Body of pancreas (tissue), 4 donors: ENCODE measurements around the gene CYSRT1. TPM values are rescaled to one million over a fixed set of nuclear protein-coding genes. Genes with fewer than 3 reads are reported as not detected.
A peak's percentile ranks its signal among the peaks of the same experiment; 100 is the strongest.

Experiments
- ATAC-seq: fragments of 150-250 bp; one replicate; pipeline ENCODE4 v1.9.1; 2016
- DNase-seq, 4 donors: peaks; one replicate each; pipeline ENCODE4 v3.0.0-alpha.2; 2019
- H3K27ac ChIP-seq, 4 donors: fragments of 200-600 bp; sonication (generic); 1 replicate in 3 of 4; 2 replicates in 1 of 4; pipeline versions ENCODE4 v1.5.1 to v1.6.1; 2016 to 2019; ENCODE audit warnings: mild to moderate bottlenecking in 1 of 4, mixed read lengths in 1 of 4, moderate library complexity in 1 of 4
- H3K27me3 ChIP-seq, 2 donors: fragments of 200-600 bp; sonication (generic); one replicate each; pipeline ENCODE4 v1.6.0; 2016; ENCODE audit warnings: mild to moderate bottlenecking in 1 of 2
- H3K36me3 ChIP-seq, 2 donors: fragments of 200-600 bp; sonication (generic); replicated peaks in 1 of 2; 2 replicates each; pipeline ENCODE4 v1.5.1; 2016; ENCODE audit warnings: low read depth in 2 of 2; ENCODE audit not compliant: insufficient read depth in 1 of 2
- H3K4me1 ChIP-seq: fragments of 200-600 bp; sonication (generic); one replicate; pipeline ENCODE4 v1.6.0; 2016
- H3K4me3 ChIP-seq, 2 donors: fragments of 200-600 bp; sonication (generic); 1 replicate in 1 of 2; 2 replicates in 1 of 2; pipeline ENCODE4 v1.5.1; 2016 to 2019
- H3K9me3 ChIP-seq, 3 donors: fragments of 200-600 bp; sonication (generic); 1 replicate in 2 of 3; 2 replicates in 1 of 3; pipeline ENCODE4 v1.5.1; 2016
- POLR2A ChIP-seq, 3 donors: fragments of 450-650 bp; IDR thresholded peaks; one replicate each; pipeline ENCODE4 v1.6.1; 2016; ENCODE audit warnings: antibody characterized with exemption in 3 of 3, mild to moderate bottlenecking in 2 of 3
- WGBS, 2 donors: methylation state at CpG; one replicate each; pipeline ENCODE4 v1.1.5; 2017; 5-methylcytosine and 5-hydroxymethylcytosine counted together
- intact Hi-C: fragments of 100-400 bp; cut with DNase I; formaldehyde crosslinking; loops from one replicate; pipeline ENCODE4 v1.15.1; 2023
- total RNA-seq, 2 donors: library from RNA; depleted of rRNA; stranded (reverse); fragments of >200 nt; gene quantifications; one replicate each; pipeline ENCODE4 v1.1.0, GENCODE V29; 2016
- TF ChIP-seq, protein P1 (sequence below), 7 experiments: fragments of 450-650 bp in 4 of 7; fragments of 200-600 bp in 3 of 7; sonication (generic) in 3 of 7; IDR thresholded peaks; one replicate each; pipeline ENCODE4 v1.5.1; 2016 to 2019; ENCODE audit warnings: antibody characterized with exemption in 7 of 7

Gene CYSRT1
- total RNA-seq, 2 donors from 2014 or later, result not detected

DNA sequence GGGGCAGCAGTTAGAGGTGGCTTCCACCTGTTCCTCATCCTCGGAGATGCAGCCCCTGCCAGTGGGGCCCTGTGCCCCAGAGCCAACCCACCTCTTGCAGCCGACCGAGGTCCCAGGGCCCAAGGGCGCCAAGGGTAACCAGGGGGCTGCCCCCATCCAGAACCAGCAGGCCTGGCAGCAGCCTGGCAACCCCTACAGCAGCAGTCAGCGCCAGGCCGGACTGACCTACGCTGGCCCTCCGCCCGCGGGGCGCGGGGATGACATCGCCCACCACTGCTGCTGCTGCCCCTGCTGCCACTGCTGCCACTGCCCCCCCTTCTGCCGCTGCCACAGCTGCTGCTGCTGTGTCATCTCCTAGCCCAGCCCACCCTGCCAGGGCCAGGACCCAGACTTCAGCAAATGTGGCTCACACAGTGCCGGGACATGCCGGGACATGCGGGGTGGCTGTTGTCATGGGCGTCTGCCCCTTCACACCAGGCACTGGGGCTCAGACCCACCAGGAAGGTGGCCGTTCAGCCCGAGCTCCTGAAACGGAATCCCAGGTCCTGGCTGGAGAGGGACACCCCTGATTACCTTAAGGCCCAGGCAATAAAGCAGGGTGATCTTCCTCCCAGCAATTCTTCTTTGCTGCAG lies 841 bp downstream of the CYSRT1 start:
- no peak for ATAC-seq
- DNase-seq, result no peak
- Histone ChIP-seq H3K4me1 (peaks cover 44% of the 10 kb centered on the region), H3K27ac (peak overlapping the region in 2 of 4 donors; percentile 76 to 77), H3K27me3 (peaks cover 0 to 9% of the 10 kb centered on the region in 2 donors), H3K36me3 (no peaks in the 10 kb centered on the region), H3K4me3 (no peak overlapping the region), H3K9me3 (no peaks in the 10 kb centered on the region)
- intact Hi-C loops, result no loop called here
- TF ChIP-seq, protein P1, sequence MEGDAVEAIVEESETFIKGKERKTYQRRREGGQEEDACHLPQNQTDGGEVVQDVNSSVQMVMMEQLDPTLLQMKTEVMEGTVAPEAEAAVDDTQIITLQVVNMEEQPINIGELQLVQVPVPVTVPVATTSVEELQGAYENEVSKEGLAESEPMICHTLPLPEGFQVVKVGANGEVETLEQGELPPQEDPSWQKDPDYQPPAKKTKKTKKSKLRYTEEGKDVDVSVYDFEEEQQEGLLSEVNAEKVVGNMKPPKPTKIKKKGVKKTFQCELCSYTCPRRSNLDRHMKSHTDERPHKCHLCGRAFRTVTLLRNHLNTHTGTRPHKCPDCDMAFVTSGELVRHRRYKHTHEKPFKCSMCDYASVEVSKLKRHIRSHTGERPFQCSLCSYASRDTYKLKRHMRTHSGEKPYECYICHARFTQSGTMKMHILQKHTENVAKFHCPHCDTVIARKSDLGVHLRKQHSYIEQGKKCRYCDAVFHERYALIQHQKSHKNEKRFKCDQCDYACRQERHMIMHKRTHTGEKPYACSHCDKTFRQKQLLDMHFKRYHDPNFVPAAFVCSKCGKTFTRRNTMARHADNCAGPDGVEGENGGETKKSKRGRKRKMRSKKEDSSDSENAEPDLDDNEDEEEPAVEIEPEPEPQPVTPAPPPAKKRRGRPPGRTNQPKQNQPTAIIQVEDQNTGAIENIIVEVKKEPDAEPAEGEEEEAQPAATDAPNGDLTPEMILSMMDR (IDR thresholded peaks at IDR 0.05), result no peak
- no peak for TF ChIP-seq POLR2A (IDR thresholded peaks at IDR 0.05)
- WGBS, 2 donors, result 76% methylated on average over 14 of the region's 21 CpGs; no CpG with 5 or more reads in 1 of the 2 donors

DNA sequence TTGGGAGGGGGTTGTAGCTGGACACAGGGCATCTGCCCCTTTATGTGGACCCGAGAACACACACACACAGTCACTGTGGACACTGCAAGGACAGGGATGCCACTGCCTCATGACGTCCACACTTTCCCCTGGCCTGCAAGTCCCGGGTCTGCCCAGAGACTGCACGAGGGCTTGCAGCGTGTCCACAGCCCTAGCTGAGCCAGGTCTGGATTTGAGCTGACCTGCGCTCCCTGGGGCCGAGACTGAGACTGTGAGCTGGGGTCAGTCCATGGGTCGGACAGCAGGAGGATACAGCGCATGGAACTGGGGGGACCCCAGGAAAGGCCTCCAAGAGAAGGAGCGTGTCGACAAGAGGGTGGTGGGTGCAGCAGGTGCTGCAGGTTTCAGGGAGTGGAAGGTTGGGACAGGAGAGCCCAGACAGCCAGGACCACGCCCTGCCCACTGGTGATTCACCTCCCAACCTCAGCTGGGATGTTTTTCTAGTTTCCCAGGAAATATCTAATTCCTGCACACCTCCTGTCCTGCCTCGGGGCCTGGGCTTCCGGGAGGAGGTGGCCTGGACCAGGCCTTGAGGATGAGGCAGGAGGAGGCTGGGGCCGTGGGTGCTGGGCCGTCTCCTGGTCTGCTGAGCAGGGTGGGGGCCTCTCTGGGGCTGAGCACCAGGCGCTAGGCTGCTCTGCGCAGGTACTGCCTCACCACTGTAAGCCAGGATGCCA lies 1.5 kb downstream of the CYSRT1 start:
- Histone ChIP-seq H3K27me3 (peaks cover 0 to 12% of the 10 kb centered on the region in 2 donors), H3K9me3 (no peaks in the 10 kb centered on the region), H3K27ac (peak overlapping the region; percentile 58 to 85 (median 76)), H3K4me3 (no peak overlapping the region), H3K4me1 (peaks cover 42% of the 10 kb centered on the region), H3K36me3 (no peaks in the 10 kb centered on the region)
- intact Hi-C loops, result no loop called here
- DNase-seq (no peak), ATAC-seq (no peak)
- no peak for TF ChIP-seq POLR2A (IDR thresholded peaks at IDR 0.05)
- TF ChIP-seq, protein P1 (IDR thresholded peaks at IDR 0.05), result no peak
- WGBS, 2 donors, result 59 to 65% methylated on average over 13 to 18 of the region's 18 CpGs

DNA sequence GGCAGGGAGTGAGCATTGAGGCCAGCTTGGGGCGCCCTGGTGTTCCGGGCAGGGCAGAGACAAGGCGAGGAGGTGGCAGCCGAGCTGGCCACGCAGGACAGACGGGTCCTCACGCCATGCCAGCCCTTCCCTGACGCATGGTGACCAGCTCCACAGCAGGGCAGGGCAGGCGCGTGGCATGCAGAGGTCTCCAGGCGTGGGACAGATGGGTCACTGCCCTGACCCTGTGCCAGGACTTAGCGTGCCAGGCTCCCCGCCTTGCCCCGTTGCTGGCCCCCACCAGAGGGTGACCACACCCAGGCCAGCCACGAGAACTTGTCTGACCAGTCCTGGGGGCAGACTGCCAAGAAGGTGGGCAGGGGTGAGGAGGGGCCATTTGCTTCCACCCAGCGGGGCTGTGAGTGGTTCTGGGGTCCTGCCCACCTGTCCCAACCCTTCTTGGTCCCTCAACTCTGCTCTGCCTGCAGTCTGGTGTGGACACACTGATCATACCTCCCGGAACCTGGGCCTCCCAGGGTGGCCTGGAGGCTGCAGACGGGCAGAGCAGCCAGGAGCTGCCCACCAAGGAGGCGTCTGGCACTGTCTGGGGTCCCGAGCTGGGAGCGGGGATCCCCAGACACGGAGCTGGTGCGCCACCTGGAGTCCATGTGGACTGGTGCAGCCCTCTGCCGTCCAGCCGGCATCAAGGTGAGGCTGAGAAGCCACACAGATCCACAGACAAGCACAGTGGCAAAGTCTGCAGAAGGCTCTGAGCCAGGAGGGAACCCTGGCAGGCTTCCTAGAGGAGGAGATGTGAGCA lies 2.3 kb downstream of the CYSRT1 start, which contains the start of gene RNF224:
Gene RNF224 (plus strand): TSS at position 449 of the 799 bp plus-strand sequence. CDS start 834 bp downstream, outside the sequence.
- peaks cover 0 to 12% of the 10 kb centered on the region in 2 donors for H3K27me3 ChIP-seq
- intact Hi-C loops, result no loop called here
- 0 to 15% methylated on average over 2 to 25 of the region's 25 CpGs for WGBS, 2 donors
- H3K9me3 ChIP-seq, result no peaks in the 10 kb centered on the region
- no peaks in the 10 kb centered on the region for H3K36me3 ChIP-seq
- H3K4me3 ChIP-seq, result no peak within 1 kb of the TSS
- DNase-seq (peak; percentile 87 to 96 (median 91)), ATAC-seq (peak; percentile 58)
- peaks cover 39% of the 10 kb centered on the region for H3K4me1 ChIP-seq
- peak within 1 kb of the TSS; percentile 58 to 85 (median 76) for H3K27ac ChIP-seq
- TF ChIP-seq, protein P1 (IDR thresholded peaks at IDR 0.05), result peak; percentile 87 to 98 (median 97)
- TF ChIP-seq POLR2A (IDR thresholded peaks at IDR 0.05), result no peak

DNA sequence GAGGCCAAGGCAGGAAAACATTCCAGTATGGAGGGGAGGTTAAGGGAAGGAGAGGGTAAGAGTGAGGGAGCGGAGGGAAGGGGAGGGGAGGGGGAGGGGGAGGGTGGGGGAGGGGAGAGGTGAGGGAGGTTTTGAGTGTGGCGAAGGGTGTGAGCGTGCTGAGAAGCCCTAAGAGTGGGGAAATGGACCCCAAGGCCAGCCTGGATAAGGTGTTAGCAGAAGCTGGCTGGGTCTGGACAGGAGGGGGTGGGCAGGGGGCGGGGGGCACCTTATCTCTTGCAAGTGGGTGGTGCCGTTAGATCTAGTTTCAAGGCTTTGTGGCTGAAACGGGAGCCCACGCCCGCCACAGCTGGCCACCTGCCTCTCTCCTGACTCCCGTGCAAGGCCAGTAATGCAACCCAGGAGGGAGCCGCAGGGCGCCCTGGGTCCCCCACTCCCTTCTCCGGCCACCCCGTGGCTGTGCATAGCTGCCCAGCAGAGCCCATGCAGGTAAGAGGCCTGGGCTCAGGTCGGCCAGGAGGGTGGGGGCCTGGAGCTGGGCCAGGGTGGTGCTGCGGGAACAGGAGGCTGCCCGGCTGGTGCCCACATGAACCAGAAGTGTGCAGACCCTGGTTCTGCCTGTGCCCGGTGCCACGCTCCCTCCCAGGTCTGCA lies 3.0 kb downstream of the CYSRT1 start:
- peaks cover 0 to 12% of the 10 kb centered on the region in 2 donors for H3K27me3 ChIP-seq
- DNase-seq (no peak), ATAC-seq (no peak)
- H3K4me3 ChIP-seq, result no peak overlapping the region
- no peaks in the 10 kb centered on the region for H3K36me3 ChIP-seq
- TF ChIP-seq, protein P1 (IDR thresholded peaks at IDR 0.05), result no peak
- TF ChIP-seq POLR2A (IDR thresholded peaks at IDR 0.05), result no peak
- H3K9me3 ChIP-seq, result no peaks in the 10 kb centered on the region
- peak overlapping the region in 3 of 4 donors; percentile 41 to 77 (median 76) for H3K27ac ChIP-seq
- intact Hi-C loops, result no loop called here
- peaks cover 32% of the 10 kb centered on the region for H3K4me1 ChIP-seq
- 3 to 17% methylated on average over 7 to 16 of the region's 18 CpGs for WGBS, 2 donors
